SHP77 treated with DMSO at 0.1 percent for 48 hours (cell line): Measurements from ENCODE around the gene TSPAN18.

Experiments
- DNase-seq: peaks from one replicate; lab custom pipeline; 2025; lab: John Stamatoyannopoulos, UW

TSPAN18 gene

DNA sequence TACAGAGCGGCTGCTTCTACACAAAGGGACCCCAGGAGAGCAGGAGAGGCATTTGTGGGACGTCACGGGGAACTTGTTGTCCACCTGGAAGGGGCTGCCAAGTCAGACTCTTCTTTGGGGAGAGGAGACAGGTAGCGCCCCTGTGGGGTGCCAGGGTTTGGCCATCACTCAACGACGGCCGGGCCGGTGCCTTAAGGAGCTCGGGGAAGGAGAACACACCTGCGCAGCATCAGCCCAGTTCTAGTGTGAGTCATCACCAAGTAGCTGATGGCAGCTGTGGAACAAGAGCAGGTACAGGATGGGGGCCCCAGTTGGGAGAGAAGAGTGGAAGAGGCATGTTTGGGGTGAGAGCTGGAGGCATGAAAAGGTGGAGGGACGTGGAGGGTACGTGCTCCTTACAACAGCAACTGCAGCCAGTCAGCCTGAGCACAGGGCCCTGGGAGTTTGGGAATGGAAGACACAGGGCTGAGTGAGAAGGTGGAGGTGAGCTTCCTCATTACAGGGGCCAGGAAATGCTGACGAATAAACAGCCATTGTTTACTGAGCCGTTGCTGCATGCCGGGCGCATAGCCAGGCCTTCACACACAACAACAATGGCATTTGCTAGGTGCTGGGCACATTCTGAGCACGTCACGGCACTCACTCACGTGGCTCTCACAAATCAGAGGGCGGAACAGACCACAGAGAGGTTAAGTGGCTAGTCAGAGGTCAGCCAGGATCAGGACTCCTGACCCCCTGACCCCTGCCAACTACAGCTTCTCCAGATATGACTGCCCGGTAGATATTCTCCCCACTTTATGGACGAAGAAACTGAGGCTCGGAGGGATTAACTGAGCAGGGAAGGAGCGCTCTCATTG is 253.0 kb downstream of the TSPAN18 start:
- DNase-seq, result peak; percentile 78

GRCh38 chr11:44980533-44981427 is 254.0 kb downstream of the TSPAN18 start:
- DNase-seq, result no peak
